Astrocyte of the cerebellum (primary cell): ENCODE results near the gene OPN4.

Source experiments
- DNase-seq: peaks from one replicate; pipeline ENCODE4 v3.0.0-alpha.2; 2011; ENCODE audit warnings: low read depth
- H3K4me3 ChIP-seq: 2 replicates; pipeline ENCODE4 v1.5.1; 2011; ENCODE audit warnings: mild to moderate bottlenecking, low read depth, low read length, moderate library complexity
- in situ Hi-C: cut with HindIII; loops from 2 replicates; pipeline ENCODE4 v1.10.0; 2017; ENCODE audit warnings: low sequenced_read_pairs
- TF ChIP-seq, protein P1 (sequence below): IDR thresholded peaks from 2 replicates; pipeline ENCODE4 v1.5.1; 2012; ENCODE audit warnings: low read length, low read depth, moderate library complexity, mild to moderate bottlenecking; ENCODE audit errors: missing control alignments

The OPN4 gene

DNA sequence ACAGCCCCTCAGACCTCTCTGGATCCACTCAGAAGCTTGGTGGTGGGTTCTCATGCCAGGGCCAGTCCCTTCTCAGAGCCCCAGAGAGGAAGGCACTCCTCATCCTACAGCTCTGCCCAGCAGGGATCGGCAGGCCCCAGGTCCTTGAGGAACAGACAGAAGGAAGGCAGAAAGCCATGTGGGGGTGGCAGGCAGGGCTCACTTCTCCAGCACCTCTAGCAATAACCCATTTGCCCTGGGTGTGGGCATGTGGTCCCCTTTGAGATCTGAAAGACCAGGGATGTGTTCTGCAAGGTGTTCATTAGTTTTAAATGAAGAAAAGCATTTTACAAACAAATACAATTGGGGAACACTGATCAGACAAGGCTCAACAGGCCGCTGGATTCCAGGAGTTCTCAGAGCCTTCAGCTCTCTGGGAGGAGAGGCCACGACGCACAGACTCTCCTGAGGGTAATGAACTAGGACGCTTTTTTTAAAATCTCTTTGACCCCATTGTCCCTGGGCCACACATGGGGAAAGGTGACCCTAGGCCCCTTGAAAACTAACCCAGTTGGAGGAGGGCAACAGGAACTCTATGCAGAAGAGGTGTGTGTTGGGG lies 54.5 kb downstream of the OPN4 start:
- in situ Hi-C loops: no loop called here
- no peak overlapping the region for H3K4me3 ChIP-seq
- DNase-seq: no peak
- TF ChIP-seq, protein P1, sequence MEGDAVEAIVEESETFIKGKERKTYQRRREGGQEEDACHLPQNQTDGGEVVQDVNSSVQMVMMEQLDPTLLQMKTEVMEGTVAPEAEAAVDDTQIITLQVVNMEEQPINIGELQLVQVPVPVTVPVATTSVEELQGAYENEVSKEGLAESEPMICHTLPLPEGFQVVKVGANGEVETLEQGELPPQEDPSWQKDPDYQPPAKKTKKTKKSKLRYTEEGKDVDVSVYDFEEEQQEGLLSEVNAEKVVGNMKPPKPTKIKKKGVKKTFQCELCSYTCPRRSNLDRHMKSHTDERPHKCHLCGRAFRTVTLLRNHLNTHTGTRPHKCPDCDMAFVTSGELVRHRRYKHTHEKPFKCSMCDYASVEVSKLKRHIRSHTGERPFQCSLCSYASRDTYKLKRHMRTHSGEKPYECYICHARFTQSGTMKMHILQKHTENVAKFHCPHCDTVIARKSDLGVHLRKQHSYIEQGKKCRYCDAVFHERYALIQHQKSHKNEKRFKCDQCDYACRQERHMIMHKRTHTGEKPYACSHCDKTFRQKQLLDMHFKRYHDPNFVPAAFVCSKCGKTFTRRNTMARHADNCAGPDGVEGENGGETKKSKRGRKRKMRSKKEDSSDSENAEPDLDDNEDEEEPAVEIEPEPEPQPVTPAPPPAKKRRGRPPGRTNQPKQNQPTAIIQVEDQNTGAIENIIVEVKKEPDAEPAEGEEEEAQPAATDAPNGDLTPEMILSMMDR: no peak

DNA sequence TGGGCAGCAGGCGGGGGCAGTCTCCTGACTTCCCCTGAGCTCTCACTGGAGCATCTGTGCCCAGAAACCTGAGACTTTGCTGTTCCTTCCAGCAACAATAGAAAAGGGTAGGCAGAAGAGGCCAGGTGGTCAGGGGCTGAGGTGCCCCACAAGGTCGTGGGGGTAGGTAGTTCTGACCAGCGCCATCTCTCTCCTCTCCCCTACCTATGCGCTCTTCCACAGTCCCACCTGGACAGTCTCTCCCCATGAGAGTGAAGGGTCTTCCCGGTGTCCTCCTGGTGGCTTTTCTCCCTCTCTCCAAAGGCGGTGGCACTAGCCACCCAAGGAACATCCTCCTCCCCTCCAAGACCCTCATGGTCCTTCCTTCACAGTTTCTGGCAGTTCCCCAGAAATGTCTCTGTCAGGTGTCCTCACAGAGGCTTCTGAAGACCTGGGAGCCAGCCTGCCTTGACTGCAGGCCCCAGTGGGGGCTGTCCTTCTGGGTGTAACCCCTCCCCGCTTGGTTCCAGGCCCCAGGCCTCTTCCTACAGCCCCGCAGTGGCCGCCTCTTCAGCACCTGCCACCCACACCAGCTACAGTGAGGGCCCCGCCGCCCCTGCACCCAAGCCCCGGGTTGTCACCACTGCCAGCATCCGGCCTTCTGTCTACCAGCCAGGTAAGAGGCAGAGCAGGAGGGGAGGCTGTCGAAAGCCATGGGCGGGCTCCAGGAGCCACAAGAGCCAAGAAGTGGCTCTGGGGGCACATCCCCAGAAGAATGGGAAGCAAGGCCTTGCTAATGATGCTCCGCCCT lies 55.2 kb downstream of the OPN4 start:
- in situ Hi-C loops: no loop called here
- DNase-seq: no peak
- TF ChIP-seq, protein P1: no peak
- H3K4me3 ChIP-seq: no peak overlapping the region

DNA sequence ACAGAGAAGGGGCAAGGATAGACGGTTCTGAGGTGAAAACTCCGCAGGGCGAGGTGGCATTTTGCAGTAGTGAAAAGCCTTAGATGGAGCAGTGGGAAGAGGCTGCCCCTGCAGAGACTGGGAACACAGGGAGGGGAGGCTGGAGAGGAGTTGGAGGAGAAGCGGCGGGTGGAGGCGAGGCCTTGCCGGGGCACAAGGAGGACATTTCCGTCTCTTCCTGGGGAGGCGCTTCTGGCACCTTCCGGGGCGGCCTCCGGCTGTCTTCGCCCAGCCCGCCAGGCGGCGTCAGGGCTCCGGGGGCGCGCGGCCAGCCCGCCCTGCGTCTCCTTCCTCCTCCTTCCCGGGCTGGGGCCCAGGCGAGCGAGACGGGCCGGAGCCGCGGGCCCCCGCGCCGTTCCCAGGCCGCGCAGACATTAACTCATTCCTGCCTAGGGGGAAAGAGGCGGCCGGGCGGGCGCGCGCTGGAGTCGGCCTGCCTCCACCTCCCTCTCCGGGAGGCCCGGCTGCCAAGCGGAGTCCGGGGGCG lies 56.7 kb downstream of the OPN4 start:
- in situ Hi-C loops: no loop called here
- H3K4me3 ChIP-seq: peak overlapping the region; percentile 51
- TF ChIP-seq, protein P1: peak; percentile 69
- peak; percentile 67 for DNase-seq

DNA sequence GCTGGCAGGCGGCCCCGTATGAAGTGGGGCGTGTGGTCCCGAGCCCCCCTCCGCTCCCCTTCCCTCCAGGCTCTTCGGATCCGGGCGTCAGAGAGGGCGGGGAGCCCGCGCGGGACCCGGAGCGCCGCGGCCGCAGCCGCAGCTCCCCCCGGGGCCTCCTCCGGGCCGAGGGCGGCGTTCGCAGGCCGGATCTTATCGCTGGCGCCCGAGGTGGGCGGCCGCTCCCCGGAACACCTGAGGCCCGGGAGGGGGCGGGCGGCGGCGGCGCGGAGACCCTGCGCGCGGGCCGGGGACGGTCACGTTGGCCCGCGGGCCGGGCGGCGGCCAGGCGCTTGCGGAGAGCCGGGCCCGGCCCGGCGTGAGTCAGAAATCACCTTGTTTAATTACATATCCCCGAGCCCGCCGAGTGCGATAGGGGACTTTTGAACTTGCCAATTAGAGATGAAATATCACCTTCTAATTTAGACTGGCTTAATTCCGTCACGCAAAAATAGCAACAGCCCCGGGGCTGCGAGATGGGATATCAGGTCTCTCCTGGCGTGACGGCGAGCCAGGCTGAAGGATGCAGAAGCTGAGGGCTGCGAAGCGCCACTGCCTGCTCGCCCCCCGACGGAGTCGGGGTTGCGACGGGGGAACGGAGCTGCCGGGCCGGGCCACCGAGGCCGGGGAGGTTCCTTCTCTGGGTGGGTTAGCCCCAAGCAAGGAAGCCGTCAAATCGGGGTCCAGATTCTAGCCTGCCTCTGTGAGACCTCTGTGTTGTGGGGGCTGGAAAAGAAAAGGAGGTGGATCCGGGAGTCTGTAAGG lies 57.4 kb downstream of the OPN4 start:
- DNase-seq: no peak
- in situ Hi-C loops: no loop called here
- H3K4me3 ChIP-seq: peak overlapping the region; percentile 51
- TF ChIP-seq, protein P1: no peak

DNA sequence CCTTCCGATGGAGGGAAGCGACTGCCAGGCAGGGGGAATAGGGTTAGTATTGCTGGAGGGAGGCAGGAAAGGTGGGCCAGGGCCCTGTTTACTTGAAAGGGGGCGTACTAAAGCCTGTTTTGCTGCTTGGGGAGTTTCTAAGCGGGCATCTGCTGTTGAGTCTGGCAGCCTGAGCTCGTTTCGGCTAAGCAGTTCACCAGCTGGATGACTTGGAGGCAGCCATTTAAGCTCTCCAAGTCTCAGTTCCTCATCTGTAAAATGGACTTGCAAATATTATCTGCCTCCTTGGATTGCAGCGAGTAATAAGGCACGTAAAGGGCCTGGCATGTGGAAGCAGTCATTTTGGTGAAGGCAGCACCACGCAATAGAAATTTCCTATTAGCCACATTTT lies 58.0 kb downstream of the OPN4 start:
- in situ Hi-C loops: no loop called here
- TF ChIP-seq, protein P1: no peak
- H3K4me3 ChIP-seq: peak overlapping the region; percentile 51
- DNase-seq: no peak

DNA sequence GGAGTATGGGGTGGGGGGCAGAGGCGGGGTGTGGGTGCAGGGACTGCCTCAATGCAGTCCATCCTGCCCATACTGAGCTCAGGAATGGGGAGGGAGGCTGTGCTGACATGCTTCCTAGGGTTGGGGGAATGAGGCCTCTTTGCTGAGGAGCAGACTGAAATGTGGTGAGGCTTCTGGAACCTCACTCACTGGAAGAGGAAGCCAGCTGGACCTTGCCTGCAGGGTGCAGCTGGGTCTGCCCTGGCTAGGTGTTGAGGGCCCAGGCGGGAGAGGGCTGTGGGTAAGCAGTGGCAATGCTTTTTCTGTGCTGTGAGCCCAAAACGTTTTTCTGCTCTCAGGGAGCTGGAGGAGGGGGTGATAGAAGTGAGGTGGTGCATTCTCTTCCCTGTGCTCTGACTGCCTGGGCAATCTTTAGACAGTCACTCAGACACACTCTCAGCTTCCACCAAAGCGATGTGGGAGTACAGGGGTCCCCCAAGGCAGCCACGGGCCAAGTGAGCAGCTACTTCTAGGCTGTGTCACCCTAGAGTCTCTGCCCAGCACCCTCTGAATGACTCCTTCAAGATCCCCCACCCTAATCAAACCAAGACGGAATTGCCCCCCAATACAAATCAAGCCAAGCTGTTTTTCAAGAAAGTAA lies 60.9 kb downstream of the OPN4 start:
- in situ Hi-C loops: no loop called here
- no peak for DNase-seq
- TF ChIP-seq, protein P1: no peak
- no peak overlapping the region for H3K4me3 ChIP-seq
